Body of pancreas (tissue), 4 donors: Measurements from ENCODE around the gene FAM174B. TPM values are rescaled to one million over a fixed set of nuclear protein-coding genes. Genes with fewer than 3 reads are reported as not detected.

ENCODE experiments used
- ATAC-seq: fragments of 150-250 bp; one replicate; pipeline ENCODE4 v1.9.1; 2016
- DNase-seq, 4 donors: peaks; one replicate each; pipeline ENCODE4 v3.0.0-alpha.2; 2019
- H3K27ac ChIP-seq, 4 donors: fragments of 200-600 bp; sonication (generic); 1 replicate in 3 of 4; 2 replicates in 1 of 4; pipeline versions ENCODE4 v1.5.1 to v1.6.1; 2016 to 2019; ENCODE audit warnings: mild to moderate bottlenecking in 1 of 4, mixed read lengths in 1 of 4, moderate library complexity in 1 of 4
- H3K27me3 ChIP-seq, 2 donors: fragments of 200-600 bp; sonication (generic); one replicate each; pipeline ENCODE4 v1.6.0; 2016; ENCODE audit warnings: mild to moderate bottlenecking in 1 of 2
- H3K36me3 ChIP-seq, 2 donors: fragments of 200-600 bp; sonication (generic); replicated peaks in 1 of 2; 2 replicates each; pipeline ENCODE4 v1.5.1; 2016; ENCODE audit warnings: low read depth in 2 of 2; ENCODE audit not compliant: insufficient read depth in 1 of 2
- H3K4me1 ChIP-seq: fragments of 200-600 bp; sonication (generic); one replicate; pipeline ENCODE4 v1.6.0; 2016
- H3K4me3 ChIP-seq, 2 donors: fragments of 200-600 bp; sonication (generic); 1 replicate in 1 of 2; 2 replicates in 1 of 2; pipeline ENCODE4 v1.5.1; 2016 to 2019
- H3K9me3 ChIP-seq, 3 donors: fragments of 200-600 bp; sonication (generic); 1 replicate in 2 of 3; 2 replicates in 1 of 3; pipeline ENCODE4 v1.5.1; 2016
- POLR2A ChIP-seq, 3 donors: fragments of 450-650 bp; IDR thresholded peaks; one replicate each; pipeline ENCODE4 v1.6.1; 2016; ENCODE audit warnings: antibody characterized with exemption in 3 of 3, mild to moderate bottlenecking in 2 of 3
- WGBS, 2 donors: methylation state at CpG; one replicate each; pipeline ENCODE4 v1.1.5; 2017; 5-methylcytosine and 5-hydroxymethylcytosine counted together
- intact Hi-C: fragments of 100-400 bp; cut with DNase I; formaldehyde crosslinking; loops from one replicate; pipeline ENCODE4 v1.15.1; 2023
- total RNA-seq, 2 donors: library from RNA; depleted of rRNA; stranded (reverse); fragments of >200 nt; gene quantifications; one replicate each; pipeline ENCODE4 v1.1.0, GENCODE V29; 2016
- TF ChIP-seq, protein P1 (sequence below), 7 experiments: fragments of 450-650 bp in 4 of 7; fragments of 200-600 bp in 3 of 7; sonication (generic) in 3 of 7; IDR thresholded peaks; one replicate each; pipeline ENCODE4 v1.5.1; 2016 to 2019; ENCODE audit warnings: antibody characterized with exemption in 7 of 7

FAM174B gene
- total RNA-seq, 2 donors from 2014 or later: 51.4 to 59.9 TPM

DNA sequence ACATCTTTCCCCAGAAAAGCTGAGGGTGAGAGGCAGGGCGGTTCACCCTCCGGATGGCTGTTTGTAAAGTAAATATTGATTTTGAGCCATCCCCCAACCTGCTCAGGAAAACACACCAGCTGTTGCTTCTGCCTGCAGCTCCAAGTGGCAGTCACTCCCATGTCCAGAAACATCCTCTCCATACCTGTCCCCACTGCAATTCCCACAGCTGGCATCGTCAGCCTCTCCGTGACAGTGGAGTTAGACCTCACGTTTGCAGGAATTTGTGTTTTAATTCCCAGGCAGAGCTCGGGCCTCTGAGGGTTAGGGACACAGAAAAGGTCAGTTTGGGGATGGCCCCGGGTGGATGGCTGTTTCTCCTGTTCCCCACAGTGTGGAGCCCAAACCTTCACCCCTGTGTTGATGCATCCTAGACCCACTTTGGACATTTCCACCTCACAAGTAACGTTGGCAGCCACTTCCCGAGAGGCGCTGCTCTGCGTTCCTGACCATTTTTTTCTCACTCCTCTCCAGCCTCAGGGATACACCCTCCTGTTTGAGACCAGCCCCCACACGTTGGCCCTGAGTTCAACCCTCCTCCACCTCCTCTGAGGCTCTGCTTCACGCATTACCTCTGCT, 11.8 kb upstream of the FAM174B start:
- H3K36me3 ChIP-seq: no peaks in the 10 kb centered on the region
- no peak for TF ChIP-seq POLR2A (IDR thresholded peaks at IDR 0.05)
- TF ChIP-seq, protein P1, sequence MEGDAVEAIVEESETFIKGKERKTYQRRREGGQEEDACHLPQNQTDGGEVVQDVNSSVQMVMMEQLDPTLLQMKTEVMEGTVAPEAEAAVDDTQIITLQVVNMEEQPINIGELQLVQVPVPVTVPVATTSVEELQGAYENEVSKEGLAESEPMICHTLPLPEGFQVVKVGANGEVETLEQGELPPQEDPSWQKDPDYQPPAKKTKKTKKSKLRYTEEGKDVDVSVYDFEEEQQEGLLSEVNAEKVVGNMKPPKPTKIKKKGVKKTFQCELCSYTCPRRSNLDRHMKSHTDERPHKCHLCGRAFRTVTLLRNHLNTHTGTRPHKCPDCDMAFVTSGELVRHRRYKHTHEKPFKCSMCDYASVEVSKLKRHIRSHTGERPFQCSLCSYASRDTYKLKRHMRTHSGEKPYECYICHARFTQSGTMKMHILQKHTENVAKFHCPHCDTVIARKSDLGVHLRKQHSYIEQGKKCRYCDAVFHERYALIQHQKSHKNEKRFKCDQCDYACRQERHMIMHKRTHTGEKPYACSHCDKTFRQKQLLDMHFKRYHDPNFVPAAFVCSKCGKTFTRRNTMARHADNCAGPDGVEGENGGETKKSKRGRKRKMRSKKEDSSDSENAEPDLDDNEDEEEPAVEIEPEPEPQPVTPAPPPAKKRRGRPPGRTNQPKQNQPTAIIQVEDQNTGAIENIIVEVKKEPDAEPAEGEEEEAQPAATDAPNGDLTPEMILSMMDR (IDR thresholded peaks at IDR 0.05): no peak
- WGBS, 2 donors: 35 to 56% methylated on average over 11 to 13 of the region's 13 CpGs
- no peaks in the 10 kb centered on the region for H3K9me3 ChIP-seq
- no peaks in the 10 kb centered on the region for H3K27me3 ChIP-seq
- intact Hi-C loops: no loop called here
- peaks cover 33% of the 10 kb centered on the region for H3K4me1 ChIP-seq
- peak overlapping the region in 2 of 4 donors; percentile 36 to 37 for H3K27ac ChIP-seq
- ATAC-seq: peak; percentile 3
- H3K4me3 ChIP-seq: no peak overlapping the region
- peak in 2 of 4 donors; percentile 29 to 41 for DNase-seq

GRCh38 chr15:92666780-92667179, 11.2 kb upstream of the FAM174B start:
- WGBS, 2 donors: 24 to 25% methylated on average over 6 to 10 of the region's 10 CpGs
- Histone ChIP-seq H3K36me3 (no peaks in the 10 kb centered on the region), H3K27me3 (no peaks in the 10 kb centered on the region), H3K9me3 (no peaks in the 10 kb centered on the region), H3K4me1 (peaks cover 33% of the 10 kb centered on the region), H3K4me3 (no peak overlapping the region), H3K27ac (peak overlapping the region in 2 of 4 donors; percentile 36 to 37)
- ATAC-seq (peak; percentile 71), DNase-seq (peak; percentile 49 to 70 (median 68))
- TF ChIP-seq POLR2A (IDR thresholded peaks at IDR 0.05): no peak
- TF ChIP-seq, protein P1 (IDR thresholded peaks at IDR 0.05): peak in 2 of 7 experiments; percentile 5 to 15
- intact Hi-C loops: no loop called here

GRCh38 chr15:92665100-92665555, 9.6 kb upstream of the FAM174B start:
- peaks cover 33% of the 10 kb centered on the region for H3K4me1 ChIP-seq
- H3K4me3 ChIP-seq: no peak overlapping the region
- ATAC-seq (peak; percentile 85), DNase-seq (peak in 1 of 4 donors; percentile 56)
- no peaks in the 10 kb centered on the region for H3K27me3 ChIP-seq
- intact Hi-C loops: no loop called here
- H3K36me3 ChIP-seq: no peaks in the 10 kb centered on the region
- 7 to 12% methylated on average over 10 of the region's 10 CpGs for WGBS, 2 donors
- no peaks in the 10 kb centered on the region for H3K9me3 ChIP-seq
- peak overlapping the region in 3 of 4 donors; percentile 48 to 65 (median 48) for H3K27ac ChIP-seq
- TF ChIP-seq, protein P1 (IDR thresholded peaks at IDR 0.05): no peak
- TF ChIP-seq POLR2A (IDR thresholded peaks at IDR 0.05): no peak

GRCh38 chr15:92664178-92664900, 8.8 kb upstream of the FAM174B start:
- no peak for TF ChIP-seq POLR2A (IDR thresholded peaks at IDR 0.05)
- TF ChIP-seq, protein P1 (IDR thresholded peaks at IDR 0.05): no peak
- 87 to 89% methylated on average over 8 to 12 of the region's 12 CpGs for WGBS, 2 donors
- Histone ChIP-seq H3K9me3 (no peaks in the 10 kb centered on the region), H3K36me3 (no peaks in the 10 kb centered on the region), H3K27me3 (no peaks in the 10 kb centered on the region), H3K4me3 (no peak overlapping the region), H3K4me1 (peaks cover 33% of the 10 kb centered on the region), H3K27ac (peak overlapping the region in 1 of 4 donors; percentile 48)
- ATAC-seq (no peak), DNase-seq (no peak)
- intact Hi-C loops: no loop called here
